SH-SY5Y (cell line): ENCODE data around the gene OSBPL3.

Source experiments
- GATA2 ChIP-seq: IDR thresholded peaks from 2 replicates; pipeline ENCODE4 v1.6.1; 2011; ENCODE audit warnings: mild to moderate bottlenecking, low read depth, low read length
- GATA3 ChIP-seq: IDR thresholded peaks from 2 replicates; pipeline ENCODE4 v1.6.1; 2011; ENCODE audit warnings: low read depth, mild to moderate bottlenecking, low read length, moderate library complexity

DNA sequence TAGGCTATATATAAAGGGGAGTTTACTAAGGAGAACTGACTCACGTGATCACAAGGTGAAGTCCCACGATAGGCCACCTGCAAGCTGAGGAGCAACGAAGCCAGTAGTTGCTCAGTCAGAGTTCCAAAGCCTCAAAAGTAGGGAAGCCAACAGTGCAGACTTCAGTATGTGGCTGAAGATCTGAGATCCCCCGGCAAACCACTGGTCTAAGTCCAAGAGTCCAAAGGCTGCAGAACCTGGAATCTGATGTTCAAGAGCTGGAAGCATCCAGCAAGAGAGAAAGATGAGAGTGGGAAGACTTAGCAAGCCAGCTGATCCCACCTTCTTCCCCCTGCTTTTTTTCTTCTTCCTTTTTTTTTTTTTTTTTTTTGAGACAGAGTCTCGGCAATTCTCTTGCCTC is 195.7 kb downstream of the OSBPL3 start:
- TF ChIP-seq GATA3 = no peak
- no peak for TF ChIP-seq GATA2
